Endothelial cell of umbilical vein (primary cell): ENCODE data around the gene ANO9. TPM values are rescaled to one million over a fixed set of nuclear protein-coding genes. Genes with fewer than 3 reads are reported as not detected.

Source experiments
- BruUV-seq: library from RNA; stranded (reverse); fragments of 400-500 nt; replicated peaks from 2 replicates; lab custom pipeline; 2021; lab: Mats Ljungman, UMichigan
- CTCF ChIA-PET: fragments of 300-600, 350-600 bp; sonication (Branson Sonifier 250); formaldehyde crosslinking; loops from one replicate; lab custom pipeline; 2021; ENCODE audit warnings: antibody characterized with exemption, inconsistent platforms; lab: Charles Lee
- POLR2A ChIA-PET: fragments of 300-600, 350-600 bp; sonication (Branson Sonifier 250); formaldehyde crosslinking; loops from one replicate; lab custom pipeline; 2021; ENCODE audit warnings: antibody characterized with exemption, inconsistent platforms; lab: Charles Lee
- DNase-seq: peaks from one replicate; pipeline ENCODE4 v3.0.0-alpha.2; 2011; ENCODE audit warnings: low read depth, low spot score
- FAIRE-seq: peaks from 2 replicates; lab custom pipeline; 2011; peaks lifted over from hg19 to GRCh38; lab: Jason Lieb, UNC
- H2AFZ ChIP-seq: 2 replicates; pipeline ENCODE4 v1.6.0; 2012; ENCODE audit warnings: low read depth, low read length, control low read depth, inconsistent platforms
- H3K27ac ChIP-seq: 2 replicates; pipeline ENCODE4 v1.5.1; 2011; ENCODE audit warnings: low read depth, mild to moderate bottlenecking, control low read depth, low read length, moderate library complexity; ENCODE audit not compliant: insufficient read depth
- H3K27me3 ChIP-seq, 2 experiments: 2 replicates each; pipeline versions ENCODE4 v1.6.0 to v1.6.1; 2011; ENCODE audit warnings: low read length in 2 of 2, mixed read lengths in 1 of 2; ENCODE audit not compliant: control insufficient read depth in 2 of 2, insufficient read depth in 2 of 2
- H3K36me3 ChIP-seq, 2 experiments: 2 replicates in 1 of 2; 3 replicates in 1 of 2; pipeline ENCODE4 v1.5.1; 2011; ENCODE audit warnings: low read length in 2 of 2, mild to moderate bottlenecking in 1 of 2, moderate library complexity in 1 of 2; ENCODE audit not compliant: control insufficient read depth in 2 of 2, insufficient read depth in 2 of 2; ENCODE audit errors: extremely low read depth in 1 of 2
- H3K4me1 ChIP-seq: 3 replicates; pipeline ENCODE4 v1.5.1; 2011; ENCODE audit warnings: mild to moderate bottlenecking, low read length; ENCODE audit not compliant: control insufficient read depth, insufficient read depth; ENCODE audit errors: extremely low read depth
- H3K4me2 ChIP-seq: 2 replicates; pipeline ENCODE4 v1.6.1; 2011; ENCODE audit warnings: low read length, control low read depth, mixed read lengths; ENCODE audit not compliant: insufficient read depth
- H3K4me3 ChIP-seq, 3 experiments: fragments of 200-600 bp in 1 of 3; sonication (generic), shearing (Covaris generic) in 1 of 3; replicated peaks in 1 of 3; 2 replicates each; pipeline ENCODE4 v1.5.1; 2011 to 2016; ENCODE audit warnings: control low read depth in 3 of 3, low read length in 3 of 3, mild to moderate bottlenecking in 2 of 3, inconsistent platforms in 1 of 3, low read depth in 1 of 3, moderate library complexity in 1 of 3; ENCODE audit not compliant: insufficient read depth in 1 of 3
- H3K79me2 ChIP-seq: 2 replicates; pipeline ENCODE4 v1.6.0; 2012; ENCODE audit warnings: low read length, inconsistent platforms; ENCODE audit not compliant: control insufficient read depth, insufficient read depth
- H3K9ac ChIP-seq: replicated peaks from 2 replicates; pipeline ENCODE3; 2011; ENCODE audit warnings: low read length, control low read depth; ENCODE audit not compliant: insufficient read depth; ENCODE audit errors: extremely low read depth
- H3K9me1 ChIP-seq: replicated peaks from 3 replicates; pipeline ENCODE4 v1.6.0; 2011; ENCODE audit warnings: mild to moderate bottlenecking, low read length; ENCODE audit not compliant: control insufficient read depth, insufficient read depth; ENCODE audit errors: extremely low read depth
- H3K9me3 ChIP-seq: replicated peaks from 2 replicates; pipeline ENCODE4 v1.5.1; 2012; ENCODE audit warnings: low read length, inconsistent platforms; ENCODE audit not compliant: control insufficient read depth, insufficient read depth
- H4K20me1 ChIP-seq: replicated peaks from 2 replicates; pipeline ENCODE3; 2011; ENCODE audit warnings: mild to moderate bottlenecking, low read length; ENCODE audit not compliant: control insufficient read depth, insufficient read depth; ENCODE audit errors: extremely low read depth
- EZH2 ChIP-seq: IDR thresholded peaks from 2 replicates; pipeline ENCODE4 v1.6.1; 2012; ENCODE audit warnings: borderline replicate concordance, low read depth, mild to moderate bottlenecking, moderate library complexity, low read length, inconsistent platforms; ENCODE audit not compliant: severe bottlenecking
- FOS ChIP-seq: IDR thresholded peaks from 2 replicates; pipeline ENCODE4 v1.6.1; 2011; ENCODE audit warnings: mild to moderate bottlenecking, low read length, moderate library complexity, borderline replicate concordance; ENCODE audit not compliant: insufficient read depth
- GATA2 ChIP-seq: IDR thresholded peaks from 2 replicates; pipeline ENCODE4 v1.7.0; 2011; ENCODE audit warnings: low read depth, mild to moderate bottlenecking, moderate library complexity, mixed read lengths, low read length; ENCODE audit not compliant: insufficient read length, insufficient read depth
- JUN ChIP-seq: IDR thresholded peaks from 2 replicates; pipeline ENCODE4 v1.6.1; 2011; ENCODE audit warnings: borderline replicate concordance, low read depth; ENCODE audit not compliant: insufficient read length, insufficient read depth
- MYC ChIP-seq: IDR thresholded peaks from one replicate; pipeline ENCODE4 v1.6.1; 2011; ENCODE audit warnings: mild to moderate bottlenecking, low read depth, low read length
- POLR2A ChIP-seq: IDR thresholded peaks from 2 replicates; pipeline ENCODE4 v1.6.1; 2012; ENCODE audit warnings: low read depth, mild to moderate bottlenecking, control low read depth, low read length
- POLR2AphosphoS5 ChIP-seq: IDR thresholded peaks from 2 replicates; pipeline ENCODE4 v1.6.1; 2012; ENCODE audit warnings: low read depth, mild to moderate bottlenecking, control low read depth, low read length, moderate library complexity; ENCODE audit not compliant: insufficient read depth
- dilution Hi-C: fragments of 300-500 bp; cut with MboI; formaldehyde crosslinking; loops from one replicate; pipeline ENCODE4 v1.15.0; 2019; ENCODE audit warnings: low sequenced_read_pairs; ENCODE audit not compliant: extremely low pct_ligation_motif_present
- intact Hi-C: fragments of 100-400 bp; cut with micrococcal nuclease; formaldehyde crosslinking; loops from one replicate; pipeline ENCODE4 v1.10.0; 2022
- polyA plus RNA-seq, 4 experiments: library from polyadenylated mRNA; depleted of rRNA in 3 of 4; stranded (reverse) in 3 of 4; unstranded in 1 of 4; fragments of >200 nt; gene quantifications; 2 replicates each; pipeline versions ENCODE4 v1.2.1 to v1.2.3, GENCODE V29; 2011 to 2012; ENCODE audit warnings: missing spikeins in 1 of 4
- total RNA-seq: library from RNA; stranded (reverse); gene quantifications from 2 replicates; pipeline ENCODE4 v1.2.3, GENCODE V29; 2021
- TF ChIP-seq, protein P1 (sequence below): IDR thresholded peaks from 2 replicates; pipeline ENCODE4 v1.6.1; 2011; ENCODE audit not compliant: insufficient read depth, insufficient read length
- TF ChIP-seq, protein P2 (sequence below), 2 donors: IDR thresholded peaks; 1 replicate in 1 of 2; 2 replicates in 1 of 2; pipeline ENCODE4 v1.5.1; 2011; ENCODE audit warnings: low read length in 2 of 2, mild to moderate bottlenecking in 2 of 2, moderate library complexity in 2 of 2, control low read depth in 1 of 2, inconsistent platforms in 1 of 2, low read depth in 1 of 2; ENCODE audit not compliant: insufficient read depth in 1 of 2; ENCODE audit errors: extremely low read depth in 1 of 2

Gene ANO9
- total and polyA plus RNA-seq, 2 donors (not counting 3 experiments of a cell fraction or from before 2014, with no cell fraction given): 0.23 TPM; not detected in 1

DNA sequence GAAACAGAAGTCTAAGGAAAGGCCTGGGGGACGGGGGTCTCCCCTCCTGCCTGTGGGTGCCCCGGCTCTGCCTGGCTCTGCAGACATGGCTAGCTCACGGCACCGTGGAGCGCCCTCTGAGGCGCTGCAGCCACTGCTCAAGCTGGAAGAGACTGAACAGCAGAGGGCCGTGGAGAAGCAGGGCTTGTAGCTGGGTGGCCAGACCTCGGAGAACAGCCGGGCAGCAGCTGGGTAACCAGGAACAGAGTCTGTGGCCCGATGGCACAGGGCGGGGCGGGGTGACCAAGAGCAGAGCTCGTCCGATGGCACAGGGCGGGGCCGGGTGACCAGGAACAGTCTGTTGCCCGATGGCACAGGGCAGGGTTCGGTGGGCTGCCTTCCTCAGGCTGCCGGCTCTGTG is 47.2 kb upstream of the ANO9 start:
- FAIRE-seq: no peak
- intact Hi-C loops (no loop called here), dilution Hi-C loops (no loop called here)
- H4K20me1 ChIP-seq: no peaks in the 10 kb centered on the region
- H3K9ac ChIP-seq: no peak overlapping the region
- DNase-seq: no peak
- H3K36me3 ChIP-seq: peaks cover 2 to 19% of the 10 kb centered on the region in 2 experiments
- no TSS peak for BruUV-seq
- no peak overlapping the region for H3K4me2 ChIP-seq
- ChIA-PET CTCF (no interaction called here), POLR2A (no interaction called here)
- H3K9me1 ChIP-seq: no peaks in the 10 kb centered on the region
- H3K9me3 ChIP-seq: no peaks in the 10 kb centered on the region
- no peak overlapping the region for H2AFZ ChIP-seq
- no peaks in the 10 kb centered on the region for H3K4me1 ChIP-seq
- TF ChIP-seq GATA2: no peak
- no peak for TF ChIP-seq EZH2
- TF ChIP-seq POLR2A: no peak
- no peak for TF ChIP-seq POLR2AphosphoS5
- TF ChIP-seq, protein P1, sequence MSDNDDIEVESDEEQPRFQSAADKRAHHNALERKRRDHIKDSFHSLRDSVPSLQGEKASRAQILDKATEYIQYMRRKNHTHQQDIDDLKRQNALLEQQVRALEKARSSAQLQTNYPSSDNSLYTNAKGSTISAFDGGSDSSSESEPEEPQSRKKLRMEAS: no peak
- TF ChIP-seq JUN: no peak
- no peak for TF ChIP-seq FOS
- TF ChIP-seq, protein P2, sequence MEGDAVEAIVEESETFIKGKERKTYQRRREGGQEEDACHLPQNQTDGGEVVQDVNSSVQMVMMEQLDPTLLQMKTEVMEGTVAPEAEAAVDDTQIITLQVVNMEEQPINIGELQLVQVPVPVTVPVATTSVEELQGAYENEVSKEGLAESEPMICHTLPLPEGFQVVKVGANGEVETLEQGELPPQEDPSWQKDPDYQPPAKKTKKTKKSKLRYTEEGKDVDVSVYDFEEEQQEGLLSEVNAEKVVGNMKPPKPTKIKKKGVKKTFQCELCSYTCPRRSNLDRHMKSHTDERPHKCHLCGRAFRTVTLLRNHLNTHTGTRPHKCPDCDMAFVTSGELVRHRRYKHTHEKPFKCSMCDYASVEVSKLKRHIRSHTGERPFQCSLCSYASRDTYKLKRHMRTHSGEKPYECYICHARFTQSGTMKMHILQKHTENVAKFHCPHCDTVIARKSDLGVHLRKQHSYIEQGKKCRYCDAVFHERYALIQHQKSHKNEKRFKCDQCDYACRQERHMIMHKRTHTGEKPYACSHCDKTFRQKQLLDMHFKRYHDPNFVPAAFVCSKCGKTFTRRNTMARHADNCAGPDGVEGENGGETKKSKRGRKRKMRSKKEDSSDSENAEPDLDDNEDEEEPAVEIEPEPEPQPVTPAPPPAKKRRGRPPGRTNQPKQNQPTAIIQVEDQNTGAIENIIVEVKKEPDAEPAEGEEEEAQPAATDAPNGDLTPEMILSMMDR (IDR thresholded peaks at IDR 0.05; ENCODE audit: extremely low read depth in 1 of 2, insufficient read depth in 1 of 2, low read depth in 1 of 2, low read length in 2 of 2): no peak
- TF ChIP-seq MYC: no peak
- H3K4me3 ChIP-seq: no peak overlapping the region
- no peak overlapping the region for H3K27ac ChIP-seq
- H3K27me3 ChIP-seq: no peaks in the 10 kb centered on the region
- peaks cover 4% of the 10 kb centered on the region for H3K79me2 ChIP-seq
